GM12801 (cell line): ENCODE measurements around the gene TBC1D10A.

ENCODE experiments used
- TF ChIP-seq, protein P1 (sequence below): IDR thresholded peaks from one replicate; pipeline ENCODE4 v1.5.1; 2011; ENCODE audit warnings: control low read depth; ENCODE audit not compliant: insufficient read length; ENCODE audit errors: extremely low read depth

Gene TBC1D10A

DNA sequence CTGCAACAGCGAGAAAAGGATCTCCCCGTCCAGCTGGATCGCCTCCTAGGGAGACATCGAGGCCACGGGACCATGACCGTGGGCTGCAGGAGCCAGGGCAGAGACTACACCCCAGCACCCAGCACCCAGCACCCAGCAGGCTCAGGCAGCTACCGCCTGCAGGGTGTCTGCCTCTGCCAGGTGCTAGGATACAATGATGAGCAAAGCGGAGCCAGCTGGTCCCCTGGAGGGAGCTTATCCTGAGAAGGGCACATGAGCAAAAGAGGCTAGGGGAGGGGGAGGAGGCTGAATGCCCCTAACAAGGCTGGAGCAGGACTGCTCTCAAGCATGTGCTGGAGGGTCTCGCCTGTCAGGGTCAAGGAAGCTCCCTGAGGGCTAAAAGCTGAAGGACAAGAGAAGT lies 32.7 kb downstream of the TBC1D10A start:
- TF ChIP-seq, protein P1, sequence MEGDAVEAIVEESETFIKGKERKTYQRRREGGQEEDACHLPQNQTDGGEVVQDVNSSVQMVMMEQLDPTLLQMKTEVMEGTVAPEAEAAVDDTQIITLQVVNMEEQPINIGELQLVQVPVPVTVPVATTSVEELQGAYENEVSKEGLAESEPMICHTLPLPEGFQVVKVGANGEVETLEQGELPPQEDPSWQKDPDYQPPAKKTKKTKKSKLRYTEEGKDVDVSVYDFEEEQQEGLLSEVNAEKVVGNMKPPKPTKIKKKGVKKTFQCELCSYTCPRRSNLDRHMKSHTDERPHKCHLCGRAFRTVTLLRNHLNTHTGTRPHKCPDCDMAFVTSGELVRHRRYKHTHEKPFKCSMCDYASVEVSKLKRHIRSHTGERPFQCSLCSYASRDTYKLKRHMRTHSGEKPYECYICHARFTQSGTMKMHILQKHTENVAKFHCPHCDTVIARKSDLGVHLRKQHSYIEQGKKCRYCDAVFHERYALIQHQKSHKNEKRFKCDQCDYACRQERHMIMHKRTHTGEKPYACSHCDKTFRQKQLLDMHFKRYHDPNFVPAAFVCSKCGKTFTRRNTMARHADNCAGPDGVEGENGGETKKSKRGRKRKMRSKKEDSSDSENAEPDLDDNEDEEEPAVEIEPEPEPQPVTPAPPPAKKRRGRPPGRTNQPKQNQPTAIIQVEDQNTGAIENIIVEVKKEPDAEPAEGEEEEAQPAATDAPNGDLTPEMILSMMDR, result no peak

DNA sequence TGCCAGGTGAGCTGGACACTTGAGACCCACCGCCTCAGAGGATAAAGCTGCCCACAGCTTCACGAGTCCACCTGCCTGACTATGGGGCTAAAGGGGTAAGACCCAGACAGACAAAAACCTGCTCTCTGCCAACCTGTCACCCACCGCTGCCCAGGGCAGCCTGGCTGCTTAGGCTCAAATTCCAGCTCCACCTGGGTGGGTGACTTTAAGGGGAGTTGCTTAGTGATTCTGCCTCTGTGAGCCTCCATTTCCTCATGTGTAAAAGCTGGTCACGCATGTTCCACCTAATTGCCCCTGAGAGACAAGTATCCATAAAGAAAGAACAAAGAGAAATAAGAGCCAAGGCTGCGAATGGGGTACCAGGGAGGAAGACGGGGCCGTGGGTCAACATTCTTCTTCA lies 33.7 kb downstream of the TBC1D10A start:
- TF ChIP-seq, protein P1, result no peak

DNA sequence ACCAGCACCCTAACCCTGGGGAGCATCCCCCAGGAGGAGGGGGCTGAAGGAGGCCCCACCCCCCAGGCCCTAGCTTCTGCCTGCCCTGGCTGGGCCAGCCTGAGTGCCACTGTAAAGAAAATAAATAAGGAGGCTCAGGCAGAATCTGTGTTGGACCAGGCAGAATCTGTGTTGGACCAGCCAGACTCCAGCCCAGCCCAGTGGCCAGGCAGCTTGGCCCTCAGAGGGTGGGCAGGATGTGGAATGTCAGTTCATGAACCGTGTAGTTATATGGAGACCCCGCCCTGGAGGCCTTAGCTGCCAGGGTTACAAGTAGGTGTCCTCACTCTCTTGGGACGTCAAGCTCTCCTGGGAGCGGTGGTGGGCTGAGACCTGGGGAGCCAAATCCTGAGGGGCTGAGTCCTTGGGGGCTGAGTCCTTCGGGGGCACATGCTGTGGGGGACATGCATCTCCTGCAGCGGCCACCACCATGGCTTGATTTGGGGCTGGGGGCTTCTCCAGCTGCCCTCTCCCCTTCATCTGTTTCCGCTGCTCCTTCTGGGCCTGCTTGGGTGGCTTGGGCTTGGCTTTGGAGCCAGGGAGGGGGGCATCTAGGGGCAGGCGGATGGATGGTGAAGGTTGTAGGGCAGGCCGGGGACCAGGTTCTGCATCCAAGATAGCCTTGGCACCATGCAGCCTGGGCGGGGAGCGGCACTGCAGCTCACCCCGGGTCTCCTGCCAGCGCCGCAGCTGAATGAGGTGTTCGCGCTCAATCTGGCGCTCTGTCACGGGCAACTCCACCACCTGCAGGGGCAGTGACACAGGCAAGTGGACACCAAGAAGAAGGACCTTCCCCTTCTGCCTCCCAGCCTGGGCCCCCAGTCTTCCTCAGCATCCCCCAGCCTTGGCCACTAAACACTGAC lies 34.4 kb downstream of the TBC1D10A start:
- TF ChIP-seq, protein P1, result no peak

DNA sequence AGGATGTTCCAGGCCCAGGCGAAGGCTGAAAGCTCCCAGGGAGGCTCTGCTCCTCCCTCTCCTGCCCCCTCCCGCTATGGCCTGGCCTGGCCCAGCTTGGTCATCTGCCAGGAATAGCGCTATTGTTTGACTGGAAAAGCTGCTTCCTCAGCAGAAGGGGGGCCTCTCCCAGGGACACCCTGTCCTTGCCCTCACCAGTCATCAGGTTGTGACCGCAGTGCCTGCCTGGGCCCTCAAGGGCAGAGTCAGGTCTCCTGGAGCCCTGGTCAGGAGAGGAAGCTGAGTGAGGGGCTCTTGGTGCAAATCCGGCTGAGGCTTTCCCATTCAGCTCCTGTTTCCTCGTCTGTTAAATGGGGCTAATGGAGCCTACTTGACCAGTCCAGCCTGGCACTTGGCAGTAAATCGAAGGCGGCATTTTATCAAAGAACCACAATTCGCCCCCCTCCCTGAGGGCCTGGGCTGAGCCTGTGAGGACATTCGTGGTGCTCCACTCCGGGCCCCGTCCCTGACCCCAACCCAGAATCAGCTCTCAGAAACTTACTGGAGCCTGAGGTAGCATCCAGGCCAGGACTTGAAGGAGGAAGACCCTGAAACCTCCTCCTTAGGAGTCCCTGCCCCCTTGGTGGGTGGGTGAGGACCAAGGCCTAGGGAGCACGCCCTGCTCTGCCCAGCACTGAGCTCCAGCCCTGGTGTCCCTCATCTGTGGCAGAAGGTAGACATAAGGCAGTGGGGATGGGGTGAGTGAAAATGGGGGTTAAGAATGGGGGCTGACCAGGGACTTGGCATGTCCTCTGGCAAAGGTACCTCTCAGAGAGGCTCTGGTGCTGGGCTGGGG lies 35.5 kb downstream of the TBC1D10A start:
- TF ChIP-seq, protein P1, result no peak

DNA sequence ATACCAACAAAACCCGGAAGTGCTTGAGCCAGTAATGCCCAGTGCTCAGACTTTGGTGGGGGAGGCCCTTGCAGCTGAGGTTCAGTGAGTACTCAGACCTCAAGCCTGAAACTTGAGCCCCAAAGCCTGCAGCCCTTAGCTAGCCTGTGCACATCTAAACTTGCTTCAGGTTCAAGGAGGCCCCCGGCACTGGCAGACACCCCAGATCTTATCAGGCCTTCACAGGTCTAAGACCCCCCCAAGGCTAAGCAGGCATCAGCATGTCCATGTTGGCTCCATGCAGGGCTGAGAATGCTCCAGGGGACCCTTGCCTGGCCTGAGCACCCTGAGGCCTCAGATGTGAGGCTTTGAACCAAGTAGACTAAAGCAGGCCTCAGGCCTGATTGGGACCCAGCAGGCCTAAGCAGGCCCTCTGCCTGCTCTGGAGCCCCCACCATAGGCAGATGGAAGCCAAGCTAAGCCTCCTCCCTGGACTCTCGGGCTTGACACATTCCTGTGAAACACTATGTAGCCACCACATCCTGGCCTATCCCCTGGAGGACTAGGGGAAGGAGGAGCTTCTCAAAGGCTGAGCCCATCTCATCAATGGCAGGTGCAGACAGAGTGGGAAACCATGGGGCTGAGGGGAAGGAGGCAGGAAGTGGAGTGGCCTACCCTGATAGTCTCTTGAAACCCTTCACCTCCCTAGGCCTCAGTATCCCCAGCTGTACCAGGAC lies 36.2 kb downstream of the TBC1D10A start:
- TF ChIP-seq, protein P1, result no peak

DNA sequence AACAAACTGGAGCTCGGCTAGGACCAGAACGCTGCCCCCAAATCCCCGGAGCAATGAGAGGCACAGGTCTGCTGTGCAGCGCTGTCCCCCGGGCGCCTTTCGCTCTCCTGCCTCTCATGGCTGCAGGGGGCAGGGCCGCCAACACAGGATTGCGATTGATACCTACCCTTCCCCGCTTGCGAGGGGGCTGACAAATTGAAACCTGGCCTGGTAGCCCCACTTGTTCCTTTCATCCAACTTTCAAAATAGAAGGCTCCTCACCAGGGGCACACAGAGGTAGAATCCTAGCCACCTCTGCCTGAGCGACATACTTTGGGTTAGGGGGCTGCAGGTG lies 36.8 kb downstream of the TBC1D10A start:
- TF ChIP-seq, protein P1, result no peak
